GM19452 (cell line): Measurements from ENCODE around the gene MSMP.
A peak's percentile ranks its signal among the peaks of the same experiment; 100 is the strongest.

Experiments used
- ATAC-seq: cut with Tn5 transposase; IDR thresholded peaks from one replicate; pipeline ENCODE4 v1.9.1; 2021; ENCODE audit not compliant: unreplicated experiment

The MSMP gene

DNA sequence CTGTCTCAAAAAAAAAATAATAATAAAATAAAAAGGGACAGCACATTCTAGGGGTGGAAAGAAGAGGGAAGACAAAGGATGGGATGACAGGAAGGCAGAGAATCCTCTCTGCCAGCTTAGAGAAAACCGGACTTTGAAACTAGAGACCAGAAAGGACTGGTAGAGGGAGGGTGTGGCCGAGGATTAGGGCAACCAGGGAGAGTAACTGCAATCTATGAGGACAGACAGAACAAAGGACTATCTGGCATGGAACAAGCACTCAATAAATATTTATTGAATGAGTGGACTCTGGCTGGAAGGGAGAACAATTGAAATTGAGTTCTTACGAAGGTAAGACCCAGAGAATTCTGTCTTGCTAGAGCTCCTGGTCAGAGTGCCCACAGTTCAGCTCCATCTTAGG is 7.5 kb downstream of the MSMP start:
- ATAC-seq: no peak

DNA sequence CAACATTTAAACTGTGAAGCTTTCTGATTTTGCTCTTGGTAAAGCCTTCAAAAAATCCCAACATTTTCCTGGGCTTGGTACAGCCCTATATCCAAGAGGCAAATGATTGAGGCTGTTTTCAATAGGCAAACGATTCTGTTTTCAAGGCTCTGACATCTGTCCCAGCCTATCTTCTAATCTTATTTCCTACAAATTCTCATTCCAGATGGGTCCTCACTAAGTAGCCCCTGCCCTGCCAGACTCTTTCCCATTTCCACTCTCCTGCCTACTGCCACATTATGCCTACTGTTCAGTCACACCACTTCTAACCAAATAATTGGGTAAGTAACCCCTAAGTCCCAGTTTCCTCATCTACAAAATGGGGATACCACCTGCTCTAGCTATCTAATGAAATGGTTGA is 8.5 kb downstream of the MSMP start:
- no peak for ATAC-seq

- ATAC-seq: no peak
Observed at GRCh38 chr9:35743880-35744518, 10.1 kb downstream of the MSMP start.

- ATAC-seq: no peak
Observed at GRCh38 chr9:35743452-35743851, 10.6 kb downstream of the MSMP start.

GRCh38 chr9:35741740-35742139 is 12.3 kb downstream of the MSMP start:
- ATAC-seq: no peak

DNA sequence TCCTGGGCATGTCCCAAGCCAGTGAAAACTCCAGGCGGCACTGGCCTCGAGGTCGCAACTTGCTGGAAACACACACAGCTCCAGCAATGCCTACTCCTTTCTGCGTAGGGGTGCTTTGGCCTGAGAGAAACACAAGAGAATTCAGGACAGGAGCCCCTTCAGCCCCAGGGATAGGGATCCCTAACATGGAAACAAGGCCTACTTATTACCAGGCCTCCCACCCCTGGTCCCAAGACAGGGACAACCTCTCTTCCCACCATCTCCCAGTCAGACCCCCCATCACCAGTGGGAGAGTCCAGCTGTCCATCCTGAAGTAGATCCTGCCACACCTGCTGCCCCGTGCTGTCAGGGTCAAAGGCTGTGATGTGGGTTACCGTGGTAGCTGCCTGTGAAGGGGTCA is 13.8 kb downstream of the MSMP start:
- no peak for ATAC-seq

DNA sequence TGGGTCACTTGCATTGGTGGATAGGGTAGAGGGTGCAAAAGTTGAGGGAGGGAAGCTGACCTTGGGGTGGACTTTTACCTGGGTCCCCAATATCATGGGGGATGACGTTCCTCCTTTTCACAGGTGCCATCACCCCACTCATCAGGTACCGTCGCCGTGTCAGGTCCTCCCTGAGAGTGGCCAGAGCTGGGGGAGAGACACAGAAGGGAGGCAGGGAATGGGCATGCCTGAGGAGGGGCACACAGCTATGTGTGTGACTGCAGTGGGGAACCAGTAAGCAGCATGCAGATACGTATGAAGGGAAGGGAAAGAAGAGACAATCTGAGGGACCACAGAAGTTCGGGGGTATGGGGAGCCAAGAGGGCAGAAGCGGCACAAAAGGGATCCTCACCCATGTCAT is 15.2 kb downstream of the MSMP start:
- ATAC-seq: no peak

DNA sequence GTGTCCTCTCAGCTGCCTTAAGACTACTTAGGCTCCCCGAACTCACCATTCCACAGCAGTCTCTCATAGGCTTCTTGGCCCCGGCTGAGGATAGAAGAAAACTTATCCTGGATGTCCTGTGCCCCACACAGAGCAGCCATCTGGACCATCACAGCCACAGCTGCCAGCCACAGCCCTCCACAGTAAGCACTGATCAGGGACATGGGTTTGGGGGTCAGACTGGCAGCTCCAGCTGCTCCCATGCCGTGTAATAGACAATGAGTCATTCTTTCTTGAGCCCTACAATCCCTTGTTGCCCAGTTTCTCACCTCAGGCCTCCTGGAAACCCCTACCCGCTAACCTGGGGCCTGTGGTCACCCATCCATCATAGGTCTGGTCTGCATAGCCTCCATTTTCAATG is 15.9 kb downstream of the MSMP start:
- ATAC-seq: no peak

- no peak for ATAC-seq
Observed at GRCh38 chr9:35737143-35737542, 16.9 kb downstream of the MSMP start.

DNA sequence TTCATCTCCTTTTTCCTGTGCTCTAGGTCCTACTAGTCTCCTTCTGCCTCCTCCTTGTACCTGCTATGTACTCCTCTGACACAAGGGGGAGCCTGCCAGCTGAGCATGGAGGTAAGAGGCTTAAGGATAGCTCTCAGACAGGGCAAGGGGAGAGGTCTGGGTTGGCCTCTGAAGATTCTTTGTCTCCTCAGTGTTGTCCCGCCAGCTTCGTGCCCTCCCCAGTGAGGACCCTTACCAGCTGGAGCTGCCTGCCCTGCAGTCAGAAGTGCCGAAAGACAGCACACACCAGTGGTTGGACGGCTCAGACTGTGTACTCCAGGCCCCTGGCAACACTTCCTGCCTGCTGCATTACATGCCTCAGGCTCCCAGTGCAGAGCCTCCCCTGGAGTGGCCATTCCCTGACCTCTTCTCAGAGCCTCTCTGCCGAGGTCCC is 17.9 kb downstream of the MSMP start:
- no peak for ATAC-seq

DNA sequence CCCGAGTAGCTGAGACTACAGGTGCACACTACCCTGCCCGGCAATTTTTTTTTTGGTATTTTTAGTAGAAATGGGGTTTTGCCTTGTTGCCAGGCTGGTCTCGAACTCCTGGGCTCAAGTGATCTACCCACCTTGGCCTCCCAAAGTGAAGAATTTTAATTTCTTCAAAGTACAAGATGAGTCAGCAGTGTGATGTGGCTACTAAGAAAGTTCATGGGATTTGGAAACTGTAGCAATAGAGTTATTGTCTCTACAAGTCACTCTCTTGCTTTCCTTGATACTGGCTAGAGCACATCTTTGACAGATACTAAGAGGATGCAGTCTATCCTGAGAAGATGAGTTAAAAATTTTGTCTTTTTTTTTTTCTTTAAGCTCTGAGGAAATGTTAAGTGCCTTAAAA is 20.0 kb downstream of the MSMP start:
- no peak for ATAC-seq

DNA sequence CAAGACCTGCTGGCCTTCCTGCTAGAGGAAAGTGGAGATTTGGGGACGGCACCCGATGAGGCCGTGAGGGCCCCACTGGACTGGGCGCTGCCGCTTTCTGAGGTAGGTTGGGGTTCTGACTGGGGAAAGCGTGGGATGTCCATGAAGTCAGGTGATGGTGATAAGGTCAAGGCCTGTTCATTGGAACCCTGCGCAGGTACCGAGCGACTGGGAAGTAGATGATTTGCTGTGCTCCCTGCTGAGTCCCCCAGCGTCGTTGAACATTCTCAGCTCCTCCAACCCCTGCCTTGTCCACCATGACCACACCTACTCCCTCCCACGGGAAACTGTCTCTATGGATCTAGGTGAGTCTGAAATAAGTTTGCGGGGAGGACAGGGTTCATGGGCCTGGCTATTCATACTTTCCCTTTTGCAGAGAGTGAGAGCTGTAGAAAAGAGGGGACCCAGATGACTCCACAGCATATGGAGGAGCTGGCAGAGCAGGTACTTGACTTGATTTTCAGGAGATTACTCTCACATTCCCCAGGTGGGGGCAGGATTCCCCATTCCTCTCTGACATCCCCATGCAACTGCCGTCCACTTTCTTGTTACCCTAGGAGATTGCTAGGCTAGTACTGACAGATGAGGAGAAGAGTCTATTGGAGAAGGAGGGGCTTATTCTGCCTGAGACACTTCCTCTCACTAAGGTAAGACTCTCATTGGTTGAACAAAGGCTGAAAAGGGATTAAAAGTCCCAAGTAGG is 21.1 kb downstream of the MSMP start:
- peak; percentile 1 for ATAC-seq

DNA sequence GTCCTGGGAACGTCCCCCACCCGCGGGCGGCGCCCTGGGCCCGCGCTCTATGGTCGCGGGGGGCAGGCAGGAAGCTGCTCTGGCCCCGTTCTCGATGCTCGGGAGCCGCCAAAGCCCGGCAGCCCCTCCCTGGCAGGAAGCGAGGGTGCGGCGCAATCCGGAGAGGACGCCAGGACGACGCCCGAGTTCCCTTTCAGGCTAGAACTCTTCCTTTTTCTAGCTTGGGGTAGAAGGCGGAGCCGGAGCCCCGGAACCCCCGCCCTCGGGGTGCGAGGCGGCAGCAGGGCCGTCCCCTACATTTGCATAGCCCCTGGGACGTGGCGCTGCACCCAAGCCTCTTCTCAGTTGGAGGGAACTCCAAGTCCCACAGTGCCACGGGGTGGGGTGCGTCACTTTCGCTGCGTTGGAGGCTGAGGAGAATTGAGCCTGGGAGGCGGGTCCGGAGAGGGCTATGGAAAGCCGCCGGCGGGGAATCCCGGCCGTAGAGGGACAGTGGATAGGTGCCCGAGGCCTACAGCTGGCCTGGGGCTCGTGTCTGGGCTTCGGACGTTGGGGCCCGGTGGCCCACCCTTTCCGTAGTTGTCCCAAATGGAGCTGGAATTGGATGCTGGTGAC is 21.8 kb downstream of the MSMP start, which contains the start of the genes CREB3 and TLN1:
TSS of gene CREB3 (plus strand) at position 482 of the 615 bp plus-strand sequence. CDS start at position 589, 107 bp downstream.
TSS of gene TLN1 (minus strand) at position 11 of the 615 bp plus-strand sequence. CDS start 6,501 bp downstream, outside the sequence.
- ATAC-seq: peak; percentile 77

DNA sequence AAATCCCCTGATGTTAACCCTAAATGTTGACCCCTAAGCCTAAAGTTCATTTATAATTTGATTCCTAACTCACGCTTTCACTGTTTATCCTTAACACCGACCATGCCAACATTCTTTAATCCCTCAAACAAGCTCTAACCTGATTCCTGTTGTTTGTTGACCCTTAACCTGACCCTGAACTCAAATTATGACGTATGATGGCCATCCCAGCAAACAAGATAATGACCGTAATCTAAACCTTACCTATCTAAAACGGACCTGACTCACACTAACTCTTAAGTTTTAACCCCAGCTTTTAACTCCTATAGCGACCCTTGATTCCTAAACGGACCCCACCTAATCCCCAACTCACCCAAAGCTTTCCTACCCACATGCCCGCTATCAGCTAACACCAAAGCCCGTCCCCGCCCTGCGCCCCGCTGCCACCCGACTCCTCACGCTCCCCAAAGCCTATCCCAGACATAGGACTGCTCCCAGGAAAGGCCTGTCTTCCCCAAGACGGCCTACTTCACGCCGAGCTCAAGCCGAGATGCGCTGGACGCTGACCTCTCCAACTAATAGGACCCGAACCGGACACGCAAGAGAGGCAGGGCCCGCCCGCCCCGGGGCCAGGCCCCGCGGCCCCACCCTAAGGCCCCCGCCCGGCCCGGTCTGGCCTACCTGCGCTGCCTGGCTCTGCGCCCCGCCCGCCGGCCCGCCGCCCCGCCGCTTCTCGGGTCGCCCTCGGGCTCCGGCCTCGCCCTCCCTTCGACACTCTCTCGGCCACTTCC is 22.5 kb downstream of the MSMP start:
- ATAC-seq: peak; percentile 0

DNA sequence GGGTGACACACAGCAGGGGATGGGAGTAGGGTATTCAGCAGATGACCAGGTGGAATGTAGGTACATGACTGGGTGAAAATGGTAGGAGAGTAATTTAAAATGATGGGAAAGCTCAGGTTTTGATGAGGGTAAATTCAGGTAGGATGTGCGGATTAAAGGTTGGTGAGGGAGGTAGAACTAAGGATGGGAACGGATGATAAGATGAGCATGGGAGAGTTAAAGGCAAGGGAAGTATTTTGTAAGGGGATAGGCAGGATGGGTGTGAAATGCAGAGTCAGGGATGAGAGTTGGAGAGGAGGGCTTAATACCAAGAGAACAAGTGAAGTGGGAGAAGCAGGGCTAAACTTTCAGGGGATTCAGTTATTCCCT is 23.6 kb downstream of the MSMP start:
- ATAC-seq: no peak

DNA sequence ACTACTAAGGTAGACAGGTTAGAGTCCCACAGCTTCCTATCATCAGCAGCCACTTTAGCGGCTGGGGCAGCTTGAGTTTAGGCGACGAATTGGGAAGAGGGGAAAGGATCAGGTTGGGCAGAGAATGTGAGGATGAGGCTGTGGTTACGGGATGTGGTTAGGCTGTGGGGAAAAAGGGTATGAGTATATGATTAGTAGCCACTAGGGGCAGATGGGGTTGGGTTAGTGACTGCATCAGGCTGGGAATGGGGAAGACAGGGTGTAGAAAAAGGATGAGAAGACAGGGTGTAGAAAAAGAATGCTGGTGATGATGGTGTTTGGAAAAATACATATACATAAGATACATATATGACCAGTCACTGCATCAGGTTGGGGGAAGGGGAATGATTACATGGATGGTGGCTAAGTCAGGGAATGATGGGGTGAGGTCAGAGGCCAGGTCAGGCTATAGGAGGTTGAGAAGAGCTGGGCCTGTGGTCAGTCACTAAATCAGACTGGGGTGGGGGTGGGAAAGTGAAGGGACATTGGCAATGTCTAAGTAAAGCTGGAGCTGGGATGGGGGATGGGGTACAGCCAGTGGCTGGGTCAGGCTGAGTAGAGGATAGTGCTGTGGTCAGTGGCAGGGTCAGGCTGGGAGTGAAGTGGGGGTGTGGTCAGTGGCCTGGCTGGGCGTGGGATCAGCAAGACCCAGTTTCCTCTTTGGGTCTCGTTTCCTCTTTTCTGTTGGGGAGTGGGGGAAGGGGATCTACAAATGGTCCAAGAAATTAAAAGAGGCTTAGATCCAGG is 24.2 kb downstream of the MSMP start:
- no peak for ATAC-seq

- no peak for ATAC-seq
Observed at GRCh38 chr9:35729101-35729500, 25.0 kb downstream of the MSMP start.

DNA sequence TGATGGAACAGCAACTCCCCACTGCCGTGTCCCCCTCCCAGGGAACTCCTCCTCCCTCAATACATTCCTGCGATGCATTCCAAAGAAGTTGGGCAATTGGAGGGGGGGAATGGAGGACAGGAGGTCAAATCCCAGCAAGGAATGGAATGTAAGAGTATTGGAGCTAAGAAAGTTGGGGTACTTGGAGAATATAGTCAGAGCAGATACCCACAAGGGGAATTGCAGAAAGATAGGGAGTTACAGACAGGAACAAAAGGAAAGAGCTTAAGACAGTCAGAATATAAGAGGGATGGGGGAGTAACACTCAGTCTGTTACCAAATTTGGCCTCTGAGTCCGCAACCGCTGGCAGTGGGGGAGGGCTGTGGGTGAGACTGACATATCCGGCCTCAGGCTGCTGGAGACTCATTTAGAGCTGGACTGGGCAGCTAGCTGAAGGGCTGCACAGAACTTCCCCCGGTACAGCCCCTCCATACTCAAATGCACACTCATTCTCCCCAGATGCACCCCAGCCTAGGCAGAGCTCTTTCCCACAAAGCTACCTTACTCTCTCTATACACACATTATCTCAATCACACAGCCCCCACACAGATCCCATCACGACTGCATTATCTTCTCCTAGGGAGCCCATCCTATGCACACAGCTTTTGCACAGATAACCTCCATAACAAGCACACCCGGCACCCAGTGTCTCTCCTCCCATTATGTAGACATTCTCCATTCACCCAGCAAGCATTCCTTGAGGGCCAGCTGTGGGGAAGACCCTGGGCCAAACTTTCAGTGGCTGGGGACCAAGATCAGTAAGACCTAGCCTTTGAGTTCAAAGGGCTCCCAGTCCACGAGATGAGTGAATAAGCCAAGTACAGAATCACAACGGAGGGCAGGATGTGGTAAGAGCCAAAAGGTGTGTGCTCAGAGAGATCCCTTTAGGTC is 25.8 kb downstream of the MSMP start:
- no peak for ATAC-seq

DNA sequence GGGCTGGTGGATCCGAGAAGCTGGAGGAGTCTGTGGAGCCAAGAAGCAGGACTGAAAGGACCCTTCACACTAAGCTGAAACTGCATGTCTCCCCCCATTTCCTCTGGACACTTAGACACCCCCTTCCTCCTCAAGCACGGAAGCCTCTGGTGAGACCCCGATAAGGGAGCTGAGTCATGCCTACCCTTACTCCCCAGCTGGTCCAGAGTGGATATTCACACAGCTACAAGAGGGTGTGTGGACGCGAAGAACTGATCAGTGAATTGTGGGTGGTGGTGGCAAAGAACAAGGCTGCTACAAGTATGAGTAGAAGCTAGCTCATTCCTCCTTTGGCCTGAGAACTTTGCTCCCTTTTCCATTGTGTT is 26.4 kb downstream of the MSMP start:
- ATAC-seq: no peak

- ATAC-seq: no peak
Observed at GRCh38 chr9:35726931-35727330, 27.1 kb downstream of the MSMP start.
